AG08395 (cell line): Measurements from ENCODE around the gene B4GALNT4.
"Not testable (repeated sequence)": the region's sequence is repeated elsewhere in the genome, so short reads cannot be mapped to it uniquely, and the experiment has no call there.

Experiments
- DNase-seq: peaks from one replicate; pipeline ENCODE4 v3.0.0; 2012; ENCODE audit warnings: mixed read lengths, low spot score

B4GALNT4 gene

DNA sequence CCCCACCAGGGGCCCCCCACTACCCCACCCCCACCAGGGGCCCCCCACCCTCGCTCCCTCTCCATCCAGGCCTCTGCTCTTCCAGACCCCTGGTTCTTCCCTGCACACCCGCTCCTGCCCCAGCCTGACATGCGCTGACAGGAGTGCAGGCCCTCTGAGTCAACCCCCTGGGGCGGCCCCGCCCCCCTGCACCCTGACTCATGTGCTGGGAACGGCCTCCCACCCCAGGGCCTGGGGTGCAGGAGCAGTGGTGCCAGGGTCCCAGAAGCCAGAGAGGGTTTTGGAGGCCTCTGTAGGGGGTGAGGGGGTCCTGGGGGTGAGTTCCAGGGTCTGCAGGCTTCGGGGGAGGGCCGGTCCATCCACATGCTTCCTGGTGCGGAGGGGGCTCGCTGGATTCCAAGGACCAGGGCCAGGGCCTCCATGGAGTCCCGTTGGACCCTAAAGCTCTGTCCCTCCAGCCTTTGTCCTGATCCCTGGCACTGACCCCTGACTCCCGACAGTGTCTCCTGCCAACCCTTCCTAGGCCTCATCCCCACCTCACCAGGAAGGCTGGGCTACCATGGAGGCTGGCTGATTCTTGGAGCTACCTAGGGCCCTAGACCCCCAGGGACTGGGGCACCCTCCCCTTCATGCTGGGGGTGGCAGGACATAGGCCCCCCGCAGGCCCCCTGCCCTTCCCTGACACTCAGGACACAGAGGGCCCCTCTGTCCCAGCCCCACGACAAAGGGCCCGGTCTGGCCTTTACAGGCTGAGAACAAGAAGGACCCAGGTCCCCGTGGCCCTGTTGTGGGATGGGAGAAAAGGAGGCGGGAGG lies 24.1 kb downstream of the B4GALNT4 start:
- peak; percentile 99 for DNase-seq

DNA sequence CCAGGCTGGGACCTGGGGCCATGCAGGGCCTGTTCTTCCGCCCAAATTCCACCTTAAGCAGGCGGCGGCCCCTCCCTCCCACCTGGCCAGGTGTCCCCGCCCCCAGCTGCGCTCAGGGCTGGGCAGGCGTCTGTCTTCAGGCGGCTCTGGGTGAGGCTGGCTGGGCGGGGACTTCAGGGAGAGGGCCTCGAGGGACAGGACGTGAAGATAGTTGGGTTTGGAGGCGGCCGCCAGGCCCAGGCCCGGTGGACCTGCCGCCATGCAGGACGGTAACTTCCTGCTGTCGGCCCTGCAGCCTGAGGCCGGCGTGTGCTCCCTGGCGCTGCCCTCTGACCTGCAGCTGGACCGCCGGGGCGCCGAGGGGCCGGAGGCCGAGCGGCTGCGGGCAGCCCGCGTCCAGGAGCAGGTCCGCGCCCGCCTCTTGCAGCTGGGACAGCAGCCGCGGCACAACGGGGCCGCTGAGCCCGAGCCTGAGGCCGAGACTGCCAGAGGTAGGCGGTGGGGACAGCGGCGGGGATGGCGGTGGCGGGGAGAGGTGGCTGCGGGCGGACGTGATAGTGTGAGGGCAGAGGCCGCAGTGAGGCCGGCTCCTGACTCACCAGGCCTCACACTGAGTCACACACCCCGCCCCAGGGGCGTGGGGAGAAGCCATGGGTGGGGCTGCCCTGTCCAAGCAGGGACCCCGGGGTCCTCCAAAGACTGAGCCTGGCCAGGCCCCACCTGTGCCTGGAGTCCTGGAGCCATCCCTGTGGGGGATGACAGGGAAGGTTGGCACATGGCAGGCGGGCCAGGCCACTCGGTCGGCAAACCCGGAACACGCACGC lies 24.9 kb downstream of the B4GALNT4 start, which contains the start of gene PKP3:
PKP3 (plus strand) TSS at position 176 of the 824 bp plus-strand sequence; CDS start at position 260, 84 bp downstream.
- peak; percentile 42 for DNase-seq

DNA sequence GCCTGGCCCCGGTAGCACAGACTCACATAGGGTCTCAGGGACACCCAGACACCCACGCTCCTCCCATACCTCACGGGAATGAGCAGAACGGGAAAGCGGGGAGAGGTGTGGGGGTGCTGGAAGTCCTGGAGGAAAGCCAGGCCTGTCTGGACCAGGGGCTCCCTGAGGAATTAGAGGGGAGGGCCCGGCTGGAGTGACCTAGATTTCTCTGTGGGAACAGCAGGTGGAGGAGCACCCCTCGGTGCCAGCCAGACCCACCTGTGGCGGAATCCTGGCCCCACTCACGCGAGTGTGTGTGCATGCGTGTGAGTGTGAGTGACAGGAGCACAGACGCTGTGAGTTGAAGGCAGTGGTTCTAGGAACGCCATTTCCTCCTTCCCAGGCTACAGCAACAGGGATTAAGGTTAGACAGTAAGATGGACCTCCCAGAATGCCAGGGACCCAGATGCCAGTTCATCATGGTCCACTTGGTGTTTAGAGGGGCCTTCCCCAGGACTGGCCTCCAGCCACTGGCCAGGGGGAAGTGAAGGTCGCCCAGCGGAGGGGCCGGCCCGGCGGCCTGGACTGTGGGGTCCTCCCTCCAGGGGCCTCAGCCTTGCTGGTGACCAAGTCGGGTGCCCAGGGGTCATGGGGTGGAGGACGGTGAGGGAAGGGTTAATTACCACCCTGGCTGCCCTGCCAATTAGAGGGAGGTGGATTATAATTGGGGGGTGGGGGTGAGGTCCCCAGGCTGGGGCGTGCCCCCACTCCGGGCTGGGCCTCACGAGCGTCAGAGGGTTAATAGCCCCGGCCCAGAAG lies 25.8 kb downstream of the B4GALNT4 start:
- DNase-seq = no peak

- no peak for DNase-seq
Observed at GRCh38 chr11:395866-396265, 26.6 kb downstream of the B4GALNT4 start.

GRCh38 chr11:396511-396947 lies 27.2 kb downstream of the B4GALNT4 start:
- peak; percentile 41 for DNase-seq

GRCh38 chr11:396948-397548 lies 27.7 kb downstream of the B4GALNT4 start:
- DNase-seq = peak; percentile 66

DNA sequence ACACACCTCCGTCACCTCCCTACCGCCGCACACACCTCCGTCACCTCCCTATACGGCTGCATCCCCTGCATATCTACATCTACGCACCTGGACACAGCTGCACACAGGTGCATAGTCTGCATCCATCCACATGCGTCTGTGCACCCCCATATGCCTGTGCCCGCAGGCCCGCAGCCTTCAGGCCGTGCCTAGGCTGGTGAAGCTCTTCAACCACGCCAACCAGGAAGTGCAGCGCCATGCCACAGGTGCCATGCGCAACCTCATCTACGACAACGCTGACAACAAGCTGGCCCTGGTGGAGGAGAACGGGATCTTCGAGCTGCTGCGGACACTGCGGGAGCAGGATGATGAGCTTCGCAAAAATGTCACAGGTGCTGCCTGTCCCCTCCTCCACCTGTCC lies 29.5 kb downstream of the B4GALNT4 start:
- peak; percentile 27 for DNase-seq

DNA sequence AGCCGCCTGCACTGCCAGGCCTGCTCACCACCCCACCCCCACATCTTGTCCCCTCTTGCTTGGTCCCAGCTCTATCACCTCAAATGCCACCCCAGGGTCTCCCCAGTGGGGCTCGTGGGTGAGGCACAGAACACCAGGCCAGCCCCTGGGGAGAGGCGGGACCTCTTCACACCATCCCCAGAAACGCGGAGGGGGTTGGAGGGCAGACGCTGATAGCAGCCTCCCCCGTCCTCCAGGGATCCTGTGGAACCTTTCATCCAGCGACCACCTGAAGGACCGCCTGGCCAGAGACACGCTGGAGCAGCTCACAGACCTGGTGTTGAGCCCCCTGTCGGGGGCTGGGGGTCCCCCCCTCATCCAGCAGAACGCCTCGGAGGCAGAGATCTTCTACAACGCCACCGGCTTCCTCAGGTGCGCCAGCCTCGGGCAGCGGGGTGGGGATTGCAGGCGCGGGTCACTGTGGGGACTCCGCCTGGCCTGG lies 30.5 kb downstream of the B4GALNT4 start:
- peak; percentile 20 for DNase-seq

- no peak for DNase-seq
Observed at GRCh38 chr11:400241-400689, 31.0 kb downstream of the B4GALNT4 start.

DNA sequence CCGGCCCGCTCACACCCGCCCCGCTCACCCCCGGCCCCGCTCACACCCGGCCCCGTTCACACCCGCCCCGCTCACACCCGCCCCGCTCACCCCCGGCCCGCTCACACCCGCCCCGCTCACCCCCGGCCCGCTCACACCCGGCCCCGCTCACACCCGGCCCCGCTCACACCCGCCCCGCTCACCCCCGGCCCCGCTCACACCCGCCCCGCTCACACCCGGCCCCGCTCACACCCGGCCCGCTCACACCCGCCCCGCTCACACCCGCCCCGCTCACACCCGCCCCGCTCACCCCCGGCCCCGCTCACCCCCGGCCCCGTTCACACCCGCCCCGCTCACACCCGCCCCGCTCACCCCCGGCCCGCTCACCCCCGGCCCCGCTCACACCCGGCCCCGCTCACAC lies 31.9 kb downstream of the B4GALNT4 start:
- DNase-seq = not testable (repeated sequence)

- DNase-seq = no peak
Observed at GRCh38 chr11:403021-403760, 33.9 kb downstream of the B4GALNT4 start.

DNA sequence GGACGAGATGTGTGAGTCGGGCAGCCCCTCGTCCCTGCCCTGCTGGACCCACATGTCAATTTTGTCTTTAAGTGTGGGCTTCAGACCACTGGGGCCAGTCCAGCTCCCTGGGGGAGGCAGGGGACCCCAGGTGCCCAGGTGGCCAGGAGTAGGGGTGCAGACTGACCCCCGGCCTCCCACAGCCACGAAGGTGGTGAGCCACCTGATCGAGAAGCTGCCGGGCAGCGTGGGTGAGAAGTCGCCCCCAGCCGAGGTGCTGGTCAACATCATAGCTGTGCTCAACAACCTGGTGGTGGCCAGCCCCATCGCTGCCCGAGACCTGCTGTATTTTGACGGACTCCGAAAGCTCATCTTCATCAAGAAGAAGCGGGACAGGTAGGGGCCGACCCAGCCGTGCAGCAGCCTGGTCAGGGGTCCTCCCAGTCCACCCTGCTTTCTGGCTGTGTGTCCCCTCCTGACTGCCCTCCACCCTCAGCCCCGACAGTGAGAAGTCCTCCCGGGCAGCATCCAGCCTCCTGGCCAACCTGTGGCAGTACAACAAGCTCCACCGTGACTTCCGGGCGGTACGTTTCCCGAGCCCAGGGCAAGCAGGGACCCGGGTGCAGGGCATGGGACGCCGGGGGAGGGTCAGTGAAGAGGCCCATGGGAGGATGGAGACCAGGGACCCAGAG lies 34.6 kb downstream of the B4GALNT4 start:
- no peak for DNase-seq

DNA sequence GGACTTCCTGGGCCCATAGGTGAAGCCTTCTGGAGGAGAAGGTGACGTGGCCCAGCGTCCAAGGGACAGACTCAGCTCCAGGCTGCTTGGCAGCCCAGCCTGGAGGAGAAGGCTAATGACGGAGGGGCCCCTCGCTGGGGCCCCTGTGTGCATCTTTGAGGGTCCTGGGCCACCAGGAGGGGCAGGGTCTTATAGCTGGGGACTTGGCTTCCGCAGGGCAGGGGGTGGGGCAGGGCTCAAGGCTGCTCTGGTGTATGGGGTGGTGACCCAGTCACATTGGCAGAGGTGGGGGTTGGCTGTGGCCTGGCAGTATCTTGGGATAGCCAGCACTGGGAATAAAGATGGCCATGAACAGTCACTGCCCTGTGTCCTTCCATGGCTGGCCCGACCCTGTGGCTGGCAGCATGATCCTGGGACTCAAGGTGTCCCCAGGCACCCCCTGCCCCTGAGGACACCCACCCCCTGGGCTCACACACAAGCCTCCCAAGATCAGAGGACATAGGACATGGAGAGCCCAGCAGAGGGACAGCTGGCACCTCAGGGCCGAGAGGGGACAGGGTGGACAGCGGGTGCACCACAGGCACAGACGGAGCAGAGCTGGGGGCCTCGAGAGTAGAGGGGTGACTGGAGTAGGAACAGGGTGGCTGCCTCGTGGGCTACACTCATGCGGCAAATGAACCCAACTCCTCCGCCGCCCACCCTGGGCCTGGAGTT lies 35.4 kb downstream of the B4GALNT4 start:
- DNase-seq = no peak

DNA sequence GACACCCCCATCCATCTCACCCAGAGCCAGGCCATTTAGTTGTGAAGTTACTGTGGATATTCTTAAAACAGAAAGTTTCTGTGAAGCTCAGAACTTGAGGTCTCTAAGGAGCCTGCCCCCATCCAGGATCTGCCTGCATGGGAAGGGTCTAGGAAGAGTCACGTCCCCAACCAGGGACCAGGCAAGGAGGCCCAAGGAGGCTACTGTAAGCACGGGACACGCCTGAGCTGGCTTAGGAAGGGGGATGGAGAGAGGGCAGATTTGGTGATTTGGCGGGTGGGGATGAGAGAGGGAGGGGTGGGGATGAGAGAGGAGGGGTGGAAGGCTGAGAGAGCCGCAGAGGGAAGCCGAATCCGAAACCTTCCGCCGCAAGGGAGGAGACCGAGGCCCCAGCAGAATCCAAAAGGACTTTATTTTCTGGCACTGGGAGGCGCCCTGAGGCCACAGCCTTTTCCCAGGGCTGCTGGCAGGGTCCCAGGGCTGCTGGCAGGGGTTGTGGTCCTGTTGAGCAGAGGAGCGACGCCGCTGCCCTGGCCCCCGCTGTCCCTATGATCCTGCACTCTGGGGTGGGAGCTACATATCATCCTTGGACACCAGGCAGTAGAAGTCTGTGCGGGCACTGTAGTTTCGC lies 36.1 kb downstream of the B4GALNT4 start:
- DNase-seq = no peak

DNA sequence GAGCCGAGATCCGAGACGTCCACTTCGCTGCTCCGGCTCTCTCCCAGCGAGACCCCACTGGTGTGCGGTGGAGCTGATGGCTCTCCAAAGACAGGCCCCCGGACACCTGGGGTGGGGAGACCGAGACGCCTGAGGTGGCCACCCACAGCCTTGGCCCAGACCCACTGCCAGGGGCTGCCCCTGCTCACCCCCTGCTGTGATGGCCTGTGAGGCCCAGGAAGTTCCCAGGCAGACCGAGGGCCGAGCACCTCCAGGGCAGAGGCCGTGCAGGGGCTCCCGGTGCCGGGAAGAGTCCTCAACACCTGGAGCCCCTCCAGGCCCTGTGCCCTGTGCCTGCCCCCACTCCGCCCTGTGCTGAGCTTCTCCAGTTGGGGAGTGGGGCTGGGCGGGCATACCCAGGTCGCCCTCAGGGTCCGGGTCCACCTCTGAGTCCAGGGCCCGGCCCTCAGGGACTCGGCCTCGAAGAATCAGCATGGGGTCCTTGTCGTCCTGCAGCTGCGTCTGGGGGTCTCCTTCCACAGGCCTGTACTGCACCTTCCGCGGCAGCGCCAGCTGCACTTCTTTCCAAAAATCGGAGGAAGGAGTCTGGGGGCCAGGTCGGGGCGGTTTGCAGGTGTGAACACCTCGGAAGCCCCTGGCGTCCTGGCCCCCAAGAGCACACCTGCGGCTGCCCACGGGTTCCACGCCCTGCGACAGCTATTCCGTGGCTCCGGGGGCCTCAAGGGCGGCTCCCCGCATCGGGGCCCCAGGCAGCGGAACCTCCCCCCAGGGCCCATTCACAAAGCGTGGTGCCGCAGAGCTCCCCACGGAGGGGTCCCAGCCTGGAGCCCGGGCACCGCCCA lies 36.9 kb downstream of the B4GALNT4 start:
- no peak for DNase-seq

DNA sequence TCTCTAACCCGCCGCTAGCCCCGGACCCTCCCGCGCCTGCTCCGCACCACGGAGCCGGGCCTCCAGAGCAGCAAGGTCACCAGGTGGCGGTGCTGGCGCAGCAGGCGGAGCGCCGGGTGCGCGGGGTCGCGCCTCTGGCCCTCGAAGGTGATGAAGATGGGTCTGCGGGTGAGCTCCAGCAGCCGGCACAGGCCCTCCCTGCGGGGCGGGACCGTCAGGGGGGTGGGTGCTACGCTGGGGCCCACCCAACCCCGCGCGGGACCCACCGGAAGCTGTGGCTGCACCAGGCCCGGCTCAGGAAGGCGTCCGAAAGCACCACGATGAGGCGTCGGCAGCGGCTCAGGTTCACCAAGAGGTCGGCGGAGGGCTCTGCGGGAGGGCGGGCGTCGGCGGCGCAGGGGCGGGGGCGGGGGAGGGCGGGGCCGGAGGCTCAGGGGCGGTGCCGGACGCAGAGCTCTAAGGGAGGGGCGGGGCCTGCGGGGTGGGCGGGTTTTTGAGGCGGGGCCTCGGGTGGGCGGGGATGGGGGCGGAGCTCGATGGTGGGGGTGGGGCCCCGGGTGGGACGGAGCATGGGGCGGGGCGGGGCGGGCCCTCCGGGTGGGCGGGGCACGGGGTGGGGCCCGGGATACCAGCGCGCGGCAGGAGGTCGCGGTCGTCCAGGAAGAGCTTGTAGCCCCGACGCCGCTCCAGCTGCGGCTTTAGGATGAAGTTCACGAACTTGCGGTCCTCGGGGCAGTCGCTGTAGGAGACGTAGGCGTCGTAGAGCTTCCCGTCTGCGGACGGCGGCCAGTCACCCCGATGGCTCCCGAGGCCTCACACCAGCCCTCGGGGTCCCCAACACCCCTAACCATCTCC lies 37.7 kb downstream of the B4GALNT4 start:
- peak; percentile 89 for DNase-seq

GRCh38 chr11:407651-408123 lies 38.4 kb downstream of the B4GALNT4 start:
- DNase-seq = no peak
